CD14-positive monocyte (primary cell): Measurements from ENCODE around the gene P2RY12. TPM values are rescaled to one million over a fixed set of nuclear protein-coding genes. Genes with fewer than 3 reads are reported as not detected.
A peak's percentile ranks its signal among the peaks of the same experiment; 100 is the strongest.

Experiments used
- DNase-seq, 3 donors: peaks; one replicate each; pipeline ENCODE4 v3.0.0-alpha.2; 2011 to 2022
- H2AFZ ChIP-seq: 2 replicates; pipeline ENCODE4 v1.6.0; 2012; ENCODE audit warnings: mild to moderate bottlenecking, low read depth, low read length, inconsistent platforms; ENCODE audit not compliant: insufficient read depth, poor library complexity, severe bottlenecking
- H3K27ac ChIP-seq, 2 donors: 1 replicate in 1 of 2; 2 replicates in 1 of 2; pipeline ENCODE4 v1.5.1; 2012 to 2013; ENCODE audit warnings: low read length in 2 of 2, control low read depth in 1 of 2, inconsistent platforms in 1 of 2, low read depth in 1 of 2, mild to moderate bottlenecking in 1 of 2
- H3K27me3 ChIP-seq, 2 donors: one replicate each; pipeline versions ENCODE4 v1.6.0 to v1.6.1; 2011 to 2013; ENCODE audit warnings: low read length in 2 of 2; ENCODE audit not compliant: control insufficient read depth in 2 of 2, insufficient read depth in 2 of 2
- H3K36me3 ChIP-seq, 2 donors: replicated peaks in 1 of 2; 1 replicate in 1 of 2; 2 replicates in 1 of 2; pipeline versions ENCODE4 v1.5.1 to v1.6.1; 2012 to 2013; ENCODE audit warnings: low read length in 2 of 2, control low read depth in 1 of 2, inconsistent platforms in 1 of 2, mild to moderate bottlenecking in 1 of 2; ENCODE audit not compliant: insufficient read depth in 2 of 2, control insufficient read depth in 1 of 2
- H3K4me1 ChIP-seq, 2 donors: 1 replicate in 1 of 2; 2 replicates in 1 of 2; pipeline versions ENCODE4 v1.5.1 to v1.6.1; 2012 to 2013; ENCODE audit warnings: low read length in 2 of 2, control low read depth in 1 of 2, inconsistent platforms in 1 of 2, mild to moderate bottlenecking in 1 of 2, moderate library complexity in 1 of 2; ENCODE audit not compliant: insufficient read depth in 2 of 2, control insufficient read depth in 1 of 2
- H3K4me2 ChIP-seq: replicated peaks from 2 replicates; pipeline ENCODE3; 2012; ENCODE audit warnings: low read length, moderate library complexity, mild to moderate bottlenecking; ENCODE audit not compliant: poor library complexity, severe bottlenecking; ENCODE audit errors: extremely low read depth
- H3K4me3 ChIP-seq, 3 experiments: fragments of 200-600 bp in 1 of 3; sonication (generic) in 1 of 3; replicated peaks in 1 of 3; 1 replicate in 2 of 3; 2 replicates in 1 of 3; pipeline ENCODE4 v1.5.1; 2011 to 2013; ENCODE audit warnings: low read length in 3 of 3, mild to moderate bottlenecking in 3 of 3, control low read depth in 2 of 3, low read depth in 2 of 3, inconsistent platforms in 1 of 3, moderate library complexity in 1 of 3
- H3K79me2 ChIP-seq: 2 replicates; pipeline ENCODE4 v1.6.0; 2012; ENCODE audit warnings: mild to moderate bottlenecking, control low read depth, inconsistent platforms, low read length, moderate library complexity; ENCODE audit not compliant: insufficient read depth
- H3K9ac ChIP-seq: 2 replicates; pipeline ENCODE4 v1.6.0; 2017; ENCODE audit warnings: low read length, mild to moderate bottlenecking; ENCODE audit not compliant: insufficient read depth, poor library complexity, severe bottlenecking
- H3K9me3 ChIP-seq, 2 donors: replicated peaks in 1 of 2; 1 replicate in 1 of 2; 2 replicates in 1 of 2; pipeline versions ENCODE4 v1.5.1 to v1.6.1; 2012 to 2013; ENCODE audit warnings: low read length in 2 of 2, control low read depth in 1 of 2; ENCODE audit not compliant: control insufficient read depth in 1 of 2, insufficient read depth in 1 of 2
- H4K20me1 ChIP-seq: 2 replicates; pipeline ENCODE4 v1.6.0; 2012; ENCODE audit warnings: mild to moderate bottlenecking, low read length, control low read depth, moderate library complexity; ENCODE audit not compliant: insufficient read depth
- H3K27ac Mint-ChIP-seq, 7 donors: one replicate each; pipeline ENCODE4 v1.8.0; 2020; ENCODE audit warnings: mild to moderate bottlenecking in 7 of 7, mixed read lengths in 7 of 7, moderate library complexity in 6 of 7, inconsistent platforms in 2 of 7
- H3K27me3 Mint-ChIP-seq, 3 donors: one replicate each; pipeline ENCODE4 v1.8.0; 2021 to 2022; ENCODE audit warnings: low read depth in 3 of 3, mild to moderate bottlenecking in 3 of 3, mixed read lengths in 3 of 3, moderate library complexity in 3 of 3, inconsistent platforms in 1 of 3
- H3K36me3 Mint-ChIP-seq, 2 donors: one replicate each; pipeline ENCODE4 v1.8.0; 2020; ENCODE audit warnings: mixed read lengths in 2 of 2, inconsistent platforms in 1 of 2, mild to moderate bottlenecking in 1 of 2
- H3K4me1 Mint-ChIP-seq: one replicate; pipeline ENCODE4 v1.8.0; 2020; ENCODE audit warnings: mild to moderate bottlenecking, mixed read lengths
- H3K4me3 Mint-ChIP-seq, 2 donors: one replicate each; pipeline ENCODE4 v1.8.0; 2020; ENCODE audit warnings: mild to moderate bottlenecking in 2 of 2, mixed read lengths in 2 of 2, moderate library complexity in 1 of 2
- H3K9me3 Mint-ChIP-seq, 7 donors: one replicate each; pipeline ENCODE4 v1.8.0; 2020 to 2022; ENCODE audit warnings: mixed read lengths in 7 of 7, mild to moderate bottlenecking in 6 of 7, moderate library complexity in 6 of 7, inconsistent platforms in 2 of 7
- WGBS: methylation state at CpG from one replicate; pipeline ENCODE4 v1.1.5; 2013; ENCODE audit warnings: missing lambda C conversion rate; ENCODE audit not compliant: insufficient coverage; 5-methylcytosine and 5-hydroxymethylcytosine counted together
- intact Hi-C, 2 donors: fragments of 100-400 bp; cut with micrococcal nuclease; formaldehyde crosslinking; loops; one replicate each; pipeline versions ENCODE4 v1.15.0 to v1.15.1; 2023
- polyA plus RNA-seq, 3 donors: library from polyadenylated mRNA; depleted of rRNA in 1 of 3; unstranded in 2 of 3; stranded (reverse) in 1 of 3; fragments of 300-500 nt in 2 of 3; fragments of >200 nt in 1 of 3; fragmentation: Illumina TruSeq in 2 of 3; gene quantifications; 1 replicate in 2 of 3; 2 replicates in 1 of 3; pipeline ENCODE4 v1.2.3, GENCODE V29; 2012 to 2021
- TF ChIP-seq, protein P1 (sequence below): fragments of 200-600 bp; IDR thresholded peaks from one replicate; pipeline ENCODE4 v1.8.0; 2022; ENCODE audit warnings: antibody characterized with exemption, mild to moderate bottlenecking

Gene P2RY12
- polyA plus RNA-seq, 3 donors = 1.9 to 3.0 (median 2.7) TPM

GRCh38 chr3:151330379-151330778 is 54.2 kb downstream of the P2RY12 start:
- no peaks in the 10 kb centered on the region for H3K9me3 ChIP-seq
- peak overlapping the region in 1 of 2 donors; percentile 87 for H3K27ac ChIP-seq
- intact Hi-C loops = no loop called here
- H3K36me3 ChIP-seq = peaks cover 0 to 13% of the 10 kb centered on the region in 2 donors
- peaks cover 27% of the 10 kb centered on the region for H4K20me1 ChIP-seq
- H3K9ac ChIP-seq = peak overlapping the region; percentile 11
- Mint-ChIP-seq H3K4me3 (peak overlapping the region; percentile 42 to 43), H3K9me3 (no peaks in the 10 kb centered on the region), H3K4me1 (peaks cover 54% of the 10 kb centered on the region), H3K27me3 (no peaks in the 10 kb centered on the region), H3K27ac (peak overlapping the region; percentile 89 to 96 (median 94)), H3K36me3 (peaks cover 15 to 24% of the 10 kb centered on the region in 2 donors)
- TF ChIP-seq, protein P1, sequence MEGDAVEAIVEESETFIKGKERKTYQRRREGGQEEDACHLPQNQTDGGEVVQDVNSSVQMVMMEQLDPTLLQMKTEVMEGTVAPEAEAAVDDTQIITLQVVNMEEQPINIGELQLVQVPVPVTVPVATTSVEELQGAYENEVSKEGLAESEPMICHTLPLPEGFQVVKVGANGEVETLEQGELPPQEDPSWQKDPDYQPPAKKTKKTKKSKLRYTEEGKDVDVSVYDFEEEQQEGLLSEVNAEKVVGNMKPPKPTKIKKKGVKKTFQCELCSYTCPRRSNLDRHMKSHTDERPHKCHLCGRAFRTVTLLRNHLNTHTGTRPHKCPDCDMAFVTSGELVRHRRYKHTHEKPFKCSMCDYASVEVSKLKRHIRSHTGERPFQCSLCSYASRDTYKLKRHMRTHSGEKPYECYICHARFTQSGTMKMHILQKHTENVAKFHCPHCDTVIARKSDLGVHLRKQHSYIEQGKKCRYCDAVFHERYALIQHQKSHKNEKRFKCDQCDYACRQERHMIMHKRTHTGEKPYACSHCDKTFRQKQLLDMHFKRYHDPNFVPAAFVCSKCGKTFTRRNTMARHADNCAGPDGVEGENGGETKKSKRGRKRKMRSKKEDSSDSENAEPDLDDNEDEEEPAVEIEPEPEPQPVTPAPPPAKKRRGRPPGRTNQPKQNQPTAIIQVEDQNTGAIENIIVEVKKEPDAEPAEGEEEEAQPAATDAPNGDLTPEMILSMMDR = no peak
- H3K4me2 ChIP-seq = peak overlapping the region; percentile 95
- peak overlapping the region; percentile 12 to 99 (median 83) for H3K4me3 ChIP-seq
- peak in 2 of 3 donors; percentile 65 to 74 for DNase-seq
- H3K27me3 ChIP-seq = no peaks in the 10 kb centered on the region
- no peak overlapping the region for H2AFZ ChIP-seq
- peaks cover 46 to 62% of the 10 kb centered on the region in 2 donors for H3K4me1 ChIP-seq
- H3K79me2 ChIP-seq = peaks cover 48% of the 10 kb centered on the region
- 0% methylated on average over 2 of the region's 4 CpGs for WGBS

DNA sequence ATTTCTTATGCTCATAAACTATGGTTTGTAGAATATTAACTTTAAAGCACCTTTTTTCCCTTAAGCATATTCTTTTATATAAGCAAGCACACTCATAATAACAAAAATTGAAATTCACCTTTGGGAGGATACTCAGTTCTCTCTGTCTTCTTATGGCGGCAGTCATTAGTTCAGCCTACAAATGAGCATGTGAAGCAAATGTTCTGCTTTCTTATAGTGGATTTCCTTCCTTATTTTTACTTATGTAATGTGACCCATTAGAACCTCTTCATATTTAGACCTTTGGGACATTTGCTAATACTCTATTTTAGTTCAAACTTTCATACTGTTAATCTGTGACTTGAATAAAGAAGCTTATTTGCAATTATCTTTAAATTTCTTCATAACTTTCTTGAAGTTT is 55.2 kb downstream of the P2RY12 start, which contains the start of gene P2RY13:
TSS of gene P2RY13 (minus strand) at position 187 of the 400 bp plus-strand sequence. CDS start at position 166, 21 bp downstream.
- no peaks in the 10 kb centered on the region for H3K27me3 Mint-ChIP-seq
- intact Hi-C loops = loop anchor here (5.0 to 10.0 kb wide), 2 partner anchors 53 to 55 kb away; partner anchors contain the start of gene P2RY12 (in 2 of the 2)
- peaks cover 15 to 24% of the 10 kb centered on the region in 2 donors for H3K36me3 Mint-ChIP-seq
- Histone ChIP-seq H3K9ac (peak within 1 kb of the TSS; percentile 57), H3K36me3 (peaks cover 0 to 13% of the 10 kb centered on the region in 2 donors), H3K4me2 (peak within 1 kb of the TSS; percentile 95), H3K79me2 (peaks cover 54% of the 10 kb centered on the region), H4K20me1 (peaks cover 27% of the 10 kb centered on the region), H3K4me1 (peaks cover 52 to 72% of the 10 kb centered on the region in 2 donors), H3K27ac (peak within 1 kb of the TSS; percentile 47 to 87), H3K4me3 (peak within 1 kb of the TSS; percentile 52 to 99 (median 83)), H2AFZ (peak within 1 kb of the TSS; percentile 9), H3K9me3 (no peaks in the 10 kb centered on the region), H3K27me3 (no peaks in the 10 kb centered on the region)
- peak within 1 kb of the TSS; percentile 89 to 96 (median 95) for H3K27ac Mint-ChIP-seq
- peak within 1 kb of the TSS; percentile 90 to 98 for H3K4me3 Mint-ChIP-seq
- H3K4me1 Mint-ChIP-seq = peaks cover 65% of the 10 kb centered on the region
- TF ChIP-seq, protein P1 = no peak
- no CpG with 5 or more reads among the region's 1 CpG for WGBS
- peak; percentile 52 to 86 (median 75) for DNase-seq
- H3K9me3 Mint-ChIP-seq = no peaks in the 10 kb centered on the region
